Activated T-cell treated with anti-CD3 and anti-CD28 coated beads, Interleukin-2, amount 50 U/mL, for 1 hour (primary cell): ENCODE data around the gene TAC3.
A peak's percentile ranks its signal among the peaks of the same experiment; 100 is the strongest.
"Not testable (repeated sequence)": the region's sequence is repeated elsewhere in the genome, so short reads cannot be mapped to it uniquely, and the experiment has no call there.

Source experiments
- DNase-seq: peaks from one replicate; pipeline ENCODE4 v3.0.0-alpha.2; 2020

TAC3 gene

GRCh38 chr12:57016348-57016747 lies at the start of gene TAC3:
TAC3 (minus strand) TSS chr12:57016529; CDS start chr12:57015797, 732 bp downstream.
- no peak for DNase-seq

- DNase-seq: no peak
Measured at GRCh38 chr12:57063991-57064685, 47.8 kb upstream of the TAC3 start.

GRCh38 chr12:57058454-57058853 lies 42.1 kb upstream of the TAC3 start:
- no peak for DNase-seq

- DNase-seq: no peak
Measured at GRCh38 chr12:57057067-57057751, 40.9 kb upstream of the TAC3 start.

GRCh38 chr12:57055824-57056223 lies 39.5 kb upstream of the TAC3 start:
- no peak for DNase-seq

- not testable (repeated sequence) for DNase-seq
Measured at GRCh38 chr12:57053901-57054300, 37.6 kb upstream of the TAC3 start.

GRCh38 chr12:57053146-57053545 lies 36.8 kb upstream of the TAC3 start:
- DNase-seq: not testable (repeated sequence)

- DNase-seq: no peak
Measured at GRCh38 chr12:57051011-57051410, 34.7 kb upstream of the TAC3 start.

- no peak for DNase-seq
Measured at GRCh38 chr12:57049890-57050289, 33.6 kb upstream of the TAC3 start, which contains the start of gene MYO1A. MYO1A (minus strand) TSS chr12:57050129; CDS start chr12:57048323, 1,806 bp downstream.

- DNase-seq: no peak
Measured at GRCh38 chr12:57049119-57049446, 32.8 kb upstream of the TAC3 start.

GRCh38 chr12:57048423-57049118 lies 32.2 kb upstream of the TAC3 start:
- no peak for DNase-seq

- DNase-seq: no peak
Measured at GRCh38 chr12:57047981-57048380, 31.7 kb upstream of the TAC3 start.

GRCh38 chr12:57046947-57047890 lies 30.9 kb upstream of the TAC3 start:
- peak; percentile 25 for DNase-seq

GRCh38 chr12:57046086-57046791 lies 29.9 kb upstream of the TAC3 start:
- no peak for DNase-seq

GRCh38 chr12:57044889-57045288 lies 28.6 kb upstream of the TAC3 start:
- no peak for DNase-seq

- no peak for DNase-seq
Measured at GRCh38 chr12:57044468-57044867, 28.1 kb upstream of the TAC3 start.

- DNase-seq: no peak
Measured at GRCh38 chr12:57042695-57043094, 26.4 kb upstream of the TAC3 start.

GRCh38 chr12:57040750-57041149 lies 24.4 kb upstream of the TAC3 start:
- DNase-seq: no peak

GRCh38 chr12:57040211-57040610 lies 23.9 kb upstream of the TAC3 start:
- DNase-seq: no peak

- DNase-seq: no peak
Measured at GRCh38 chr12:57039016-57039798, 22.9 kb upstream of the TAC3 start.

- DNase-seq: no peak
Measured at GRCh38 chr12:57037264-57037663, 20.9 kb upstream of the TAC3 start.
